IPS DF 6.9 (cell line): ENCODE measurements around the gene ABLIM2.
A peak's percentile ranks its signal among the peaks of the same experiment; 100 is the strongest.

Experiments
- DNase-seq: peaks from one replicate; pipeline ENCODE4 v3.0.0-alpha.2; 2013; ENCODE audit warnings: low read depth, low spot score
- H3K27ac ChIP-seq: one replicate; pipeline ENCODE4 v1.5.1; 2013; ENCODE audit warnings: low read length, control low read depth
- H3K27me3 ChIP-seq: 2 replicates; pipeline ENCODE4 v1.6.1; 2013; ENCODE audit warnings: mild to moderate bottlenecking, low read length; ENCODE audit not compliant: control insufficient read depth, insufficient read depth
- H3K36me3 ChIP-seq: 2 replicates; pipeline ENCODE4 v1.6.1; 2013; ENCODE audit warnings: low read length; ENCODE audit not compliant: control insufficient read depth, insufficient read depth
- H3K4me1 ChIP-seq: 2 replicates; pipeline ENCODE4 v1.6.1; 2013; ENCODE audit warnings: low read length; ENCODE audit not compliant: control insufficient read depth, insufficient read depth
- H3K4me3 ChIP-seq: 2 replicates; pipeline ENCODE4 v1.5.1; 2013; ENCODE audit warnings: mild to moderate bottlenecking, low read length
- H3K9me3 ChIP-seq: 2 replicates; pipeline ENCODE4 v1.6.1; 2013; ENCODE audit warnings: low read length, inconsistent platforms; ENCODE audit not compliant: control insufficient read depth, insufficient read depth
- WGBS: extraction: QIAGEN DNeasy Blood & Tissue Kit; methylation state at CpG from one replicate; pipeline ENCODE4 v1.1.7; 2013; ENCODE audit warnings: mixed read lengths, missing lambda C conversion rate; ENCODE audit not compliant: insufficient read length, insufficient coverage; 5-methylcytosine and 5-hydroxymethylcytosine counted together

The ABLIM2 gene

DNA sequence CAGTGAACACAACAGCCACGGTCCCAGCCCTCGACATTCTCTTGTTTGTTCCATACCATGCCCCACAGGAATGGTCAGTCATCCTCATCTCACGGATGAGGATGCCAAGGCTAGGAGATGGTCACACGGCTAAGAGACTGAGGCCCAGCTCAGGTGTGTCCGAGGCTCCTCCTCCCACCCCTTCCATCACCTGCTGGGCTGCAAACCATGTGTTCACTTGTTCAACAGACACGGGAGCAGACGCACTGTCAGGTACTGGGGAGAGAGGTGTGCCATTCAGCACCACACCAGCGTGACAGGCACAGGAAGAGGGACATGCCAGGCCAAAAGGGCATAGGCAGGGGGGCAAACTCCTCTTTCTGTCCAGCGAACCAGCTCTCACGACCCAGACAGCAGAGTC, 45.9 kb downstream of the ABLIM2 start:
- H3K27ac ChIP-seq, result no peak overlapping the region
- WGBS, result no CpG with 5 or more reads among the region's 10 CpGs
- no peaks in the 10 kb centered on the region for H3K36me3 ChIP-seq
- H3K27me3 ChIP-seq, result no peaks in the 10 kb centered on the region
- peaks cover 11% of the 10 kb centered on the region; the same call in 1 of the 2 replicates for H3K4me1 ChIP-seq
- no peak for DNase-seq
- H3K9me3 ChIP-seq, result no peaks in the 10 kb centered on the region
- H3K4me3 ChIP-seq, result no peak overlapping the region

DNA sequence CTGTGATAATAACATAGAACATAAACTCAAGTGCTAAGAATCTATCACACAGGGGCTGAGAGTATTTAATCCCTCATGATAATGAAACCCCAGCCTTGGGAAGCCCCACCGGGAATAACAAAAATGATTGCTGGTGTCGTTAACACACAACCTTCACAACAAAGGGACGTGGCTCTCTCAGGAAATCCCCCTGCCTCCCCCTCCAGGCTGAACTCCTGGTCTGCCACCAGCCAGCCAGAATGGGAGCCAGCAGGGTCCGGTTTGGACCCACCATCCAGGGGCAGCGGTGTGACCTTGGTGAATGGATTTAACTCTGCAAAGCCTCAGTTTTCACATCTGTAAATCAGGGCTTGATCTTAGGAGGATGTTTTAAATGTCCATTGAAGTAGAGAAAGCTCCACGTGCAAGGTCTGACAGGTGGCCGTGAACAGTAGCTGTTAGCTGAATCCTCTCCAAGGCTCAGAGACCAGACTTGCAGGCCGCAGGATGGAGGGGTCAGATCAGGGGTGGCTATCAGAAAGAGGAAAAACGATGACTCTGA, 46.5 kb downstream of the ABLIM2 start:
- Histone ChIP-seq H3K27ac (no peak overlapping the region), H3K4me1 (peaks cover 11% of the 10 kb centered on the region; the same call in 1 of the 2 replicates), H3K36me3 (no peaks in the 10 kb centered on the region), H3K9me3 (no peaks in the 10 kb centered on the region), H3K4me3 (no peak overlapping the region), H3K27me3 (no peaks in the 10 kb centered on the region)
- DNase-seq, result no peak
- no CpG with 5 or more reads among the region's 9 CpGs for WGBS

DNA sequence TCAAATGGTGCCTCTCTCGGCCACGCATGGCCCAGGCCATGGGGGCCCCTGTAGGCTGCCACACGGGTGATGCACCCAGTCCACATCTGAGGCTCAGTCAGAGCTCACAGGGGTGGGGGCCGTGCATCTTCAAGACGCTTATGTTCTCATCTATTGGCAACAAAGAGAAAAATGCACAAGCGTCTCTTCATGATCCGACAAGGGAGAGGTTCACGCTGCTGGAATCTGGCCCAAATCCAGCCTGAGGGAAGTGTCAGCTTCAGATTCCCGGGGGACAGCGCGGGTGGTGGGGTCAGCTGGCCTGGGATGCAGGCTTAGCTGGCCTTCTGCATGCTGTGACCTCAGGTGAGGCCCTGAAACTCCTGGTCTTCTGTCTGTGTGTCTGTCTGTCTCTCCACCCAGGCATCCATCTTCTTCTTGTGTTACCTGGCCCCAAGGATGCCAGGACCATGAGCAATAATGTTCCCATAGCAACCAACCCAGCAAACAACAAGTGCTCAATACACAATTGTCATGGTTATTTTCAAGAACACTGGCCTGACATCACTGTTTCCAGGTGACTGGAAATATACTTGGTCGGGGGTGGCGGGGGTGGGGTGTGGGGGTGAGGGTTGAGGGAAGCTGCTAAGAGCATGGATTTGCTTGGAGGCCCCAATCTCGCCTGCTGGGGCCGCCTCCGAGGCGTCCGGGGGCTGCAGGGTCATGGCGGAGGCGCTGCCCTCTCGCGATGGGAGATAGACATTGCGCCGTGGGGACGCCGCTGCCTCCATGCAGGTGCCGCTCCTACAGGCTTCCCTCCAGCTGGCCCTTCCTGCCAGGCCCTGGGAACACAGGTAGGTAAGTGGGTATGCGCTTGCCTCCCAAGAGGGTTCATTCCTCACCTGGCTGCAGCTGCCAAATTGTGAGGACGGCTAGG, 48.3 kb downstream of the ABLIM2 start:
- no peak overlapping the region for H3K27ac ChIP-seq
- no CpG with 5 or more reads among the region's 29 CpGs for WGBS
- H3K4me1 ChIP-seq, result peaks cover 11% of the 10 kb centered on the region; the same call in 1 of the 2 replicates
- H3K36me3 ChIP-seq, result no peaks in the 10 kb centered on the region
- H3K9me3 ChIP-seq, result no peaks in the 10 kb centered on the region
- H3K4me3 ChIP-seq, result no peak overlapping the region
- peak; percentile 77 for DNase-seq
- no peaks in the 10 kb centered on the region for H3K27me3 ChIP-seq

DNA sequence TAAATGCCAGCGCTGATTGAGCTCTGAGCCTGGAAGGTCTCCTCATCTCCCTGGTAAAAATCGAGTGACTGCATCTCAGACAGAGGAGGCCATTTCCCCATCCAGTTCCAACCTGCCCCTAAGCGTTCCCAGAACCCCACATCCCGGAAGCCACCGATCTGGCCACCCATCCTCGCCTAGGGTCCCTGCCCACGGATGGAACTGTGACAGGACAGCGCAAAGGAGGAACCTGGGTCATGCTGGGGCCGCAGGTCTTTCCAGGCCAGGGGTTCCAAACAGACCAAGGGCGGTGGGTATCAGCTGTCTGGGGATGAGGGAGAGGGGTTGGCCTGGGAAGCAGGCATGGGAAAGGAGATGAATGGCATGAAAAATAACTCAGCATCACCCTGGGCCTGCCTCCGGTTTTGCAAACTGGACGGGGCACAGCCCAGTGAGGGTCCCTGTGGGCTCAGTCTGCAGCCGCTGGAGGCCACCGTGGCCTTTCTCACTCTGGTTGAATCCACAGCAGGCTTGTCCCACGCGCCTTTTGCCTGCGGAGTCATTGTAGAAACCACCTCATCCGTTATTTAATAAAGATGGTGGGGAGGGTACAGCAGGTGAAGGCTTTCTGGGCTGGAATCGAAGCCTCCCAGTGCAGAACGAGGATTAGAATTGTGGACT, 49.1 kb downstream of the ABLIM2 start:
- Histone ChIP-seq H3K4me1 (peaks cover 12% of the 10 kb centered on the region; the same call in 1 of the 2 replicates), H3K9me3 (no peaks in the 10 kb centered on the region), H3K36me3 (no peaks in the 10 kb centered on the region), H3K27me3 (no peaks in the 10 kb centered on the region), H3K27ac (no peak overlapping the region), H3K4me3 (no peak overlapping the region)
- no CpG with 5 or more reads among the region's 20 CpGs for WGBS
- no peak for DNase-seq

DNA sequence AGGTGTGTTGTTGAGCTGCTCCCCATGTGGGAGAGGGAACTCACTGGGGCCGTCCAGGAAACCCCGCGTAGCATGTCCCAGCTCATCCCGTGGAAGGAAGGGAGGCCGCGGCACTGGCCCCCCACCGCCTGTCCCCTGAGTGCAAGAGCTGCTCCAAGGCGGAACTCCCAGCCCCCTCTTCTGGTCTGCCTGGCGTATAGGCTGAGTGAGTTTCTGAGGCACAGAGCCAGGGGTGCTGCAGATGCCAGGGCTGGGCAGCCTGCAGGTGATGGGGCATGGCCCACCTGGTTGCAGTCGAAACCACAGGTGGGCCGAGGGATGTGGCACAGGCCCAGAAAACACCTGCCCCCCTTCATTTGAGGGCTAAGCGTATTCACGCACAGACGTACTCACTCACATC, 49.6 kb downstream of the ABLIM2 start:
- Histone ChIP-seq H3K4me3 (no peak overlapping the region), H3K27me3 (no peaks in the 10 kb centered on the region), H3K9me3 (no peaks in the 10 kb centered on the region), H3K36me3 (no peaks in the 10 kb centered on the region), H3K27ac (no peak overlapping the region), H3K4me1 (peaks cover 12% of the 10 kb centered on the region; the same call in 1 of the 2 replicates)
- DNase-seq, result no peak
- no CpG with 5 or more reads among the region's 14 CpGs for WGBS

DNA sequence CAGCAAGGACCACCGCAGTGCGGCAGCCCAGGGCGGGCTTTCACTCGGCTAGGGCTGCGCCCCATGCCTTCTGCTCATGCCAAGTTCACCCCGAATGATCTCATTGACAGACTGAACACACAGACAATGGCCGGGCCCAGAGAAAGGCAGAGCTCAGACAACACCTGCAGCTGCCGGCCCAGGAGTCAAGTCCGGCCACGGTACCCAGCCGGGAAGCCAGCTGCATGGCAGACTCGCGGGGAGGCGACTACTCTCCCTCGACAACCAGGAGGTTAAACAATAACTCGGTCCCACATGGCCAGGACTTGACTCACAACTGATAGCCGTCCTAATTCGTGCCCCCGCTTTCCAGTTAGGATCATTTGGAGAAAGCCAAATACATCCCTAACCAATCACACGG, 50.4 kb downstream of the ABLIM2 start:
- no peak for DNase-seq
- Histone ChIP-seq H3K4me1 (peaks cover 12% of the 10 kb centered on the region; the same call in 1 of the 2 replicates), H3K9me3 (no peaks in the 10 kb centered on the region), H3K27ac (no peak overlapping the region), H3K27me3 (no peaks in the 10 kb centered on the region), H3K36me3 (no peaks in the 10 kb centered on the region), H3K4me3 (no peak overlapping the region)
- no CpG with 5 or more reads among the region's 20 CpGs for WGBS

DNA sequence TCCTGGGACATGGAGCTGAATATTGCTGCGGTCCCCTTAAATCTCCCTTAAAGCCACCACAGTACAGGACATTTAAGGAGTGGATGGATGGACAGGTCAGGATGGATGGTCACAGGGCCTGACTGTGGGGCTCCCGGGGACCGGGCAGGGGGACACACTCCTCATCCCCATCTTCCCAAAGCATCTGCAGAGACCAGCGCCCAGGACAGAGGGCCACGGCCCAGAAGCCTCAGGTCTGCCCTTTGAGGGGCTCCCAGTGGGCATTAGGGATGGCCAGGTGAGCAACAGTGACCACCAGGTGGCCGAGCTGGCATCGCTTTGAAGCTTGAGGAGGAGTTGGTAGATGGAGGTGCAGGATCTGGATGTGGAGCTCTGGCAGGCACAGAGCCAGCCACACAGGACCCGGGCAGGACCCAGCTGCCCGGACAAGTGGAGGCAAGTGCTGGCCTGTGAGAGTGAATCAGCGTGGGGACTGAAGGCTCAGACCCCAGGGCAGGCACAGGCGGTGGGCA, 51.4 kb downstream of the ABLIM2 start:
- H3K27ac ChIP-seq, result no peak overlapping the region
- H3K4me1 ChIP-seq, result peaks cover 8% of the 10 kb centered on the region; the same call in 1 of the 2 replicates
- H3K9me3 ChIP-seq, result no peaks in the 10 kb centered on the region
- no peaks in the 10 kb centered on the region for H3K36me3 ChIP-seq
- H3K27me3 ChIP-seq, result no peaks in the 10 kb centered on the region
- DNase-seq, result no peak
- no peak overlapping the region for H3K4me3 ChIP-seq
- no CpG with 5 or more reads among the region's 11 CpGs for WGBS

DNA sequence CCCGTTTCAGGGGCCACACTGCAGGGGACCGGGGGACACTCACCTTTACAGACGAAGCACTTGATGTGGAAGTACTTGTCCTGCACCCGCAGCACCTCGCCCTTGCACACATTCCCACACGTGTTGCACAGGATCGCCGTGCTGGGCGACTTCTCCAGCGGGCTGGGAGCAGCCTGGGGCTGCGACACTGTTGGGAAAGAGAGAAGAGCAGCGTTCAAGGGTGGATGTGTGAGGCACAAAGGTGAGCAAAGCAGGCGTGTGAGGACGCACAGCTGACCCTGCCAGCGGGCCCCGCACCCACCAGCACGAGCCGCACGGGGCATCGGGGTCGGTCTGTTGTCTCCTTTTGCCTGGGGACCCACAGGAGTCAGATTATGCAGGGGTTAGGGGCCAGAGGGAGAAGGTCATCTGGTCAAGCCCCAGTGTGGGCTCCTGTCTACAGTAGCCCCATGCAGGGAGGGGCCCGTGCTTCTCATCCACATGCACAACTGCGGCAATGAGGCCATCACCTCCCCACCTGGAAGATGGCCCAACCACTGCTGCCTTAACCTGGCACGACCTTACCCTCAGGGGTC, 52.1 kb downstream of the ABLIM2 start:
- H3K27ac ChIP-seq, result no peak overlapping the region
- no peaks in the 10 kb centered on the region for H3K27me3 ChIP-seq
- DNase-seq, result no peak
- H3K4me1 ChIP-seq, result peaks cover 8% of the 10 kb centered on the region; the same call in 1 of the 2 replicates
- no peaks in the 10 kb centered on the region for H3K9me3 ChIP-seq
- H3K4me3 ChIP-seq, result no peak overlapping the region
- no CpG with 5 or more reads among the region's 24 CpGs for WGBS
- no peaks in the 10 kb centered on the region for H3K36me3 ChIP-seq

DNA sequence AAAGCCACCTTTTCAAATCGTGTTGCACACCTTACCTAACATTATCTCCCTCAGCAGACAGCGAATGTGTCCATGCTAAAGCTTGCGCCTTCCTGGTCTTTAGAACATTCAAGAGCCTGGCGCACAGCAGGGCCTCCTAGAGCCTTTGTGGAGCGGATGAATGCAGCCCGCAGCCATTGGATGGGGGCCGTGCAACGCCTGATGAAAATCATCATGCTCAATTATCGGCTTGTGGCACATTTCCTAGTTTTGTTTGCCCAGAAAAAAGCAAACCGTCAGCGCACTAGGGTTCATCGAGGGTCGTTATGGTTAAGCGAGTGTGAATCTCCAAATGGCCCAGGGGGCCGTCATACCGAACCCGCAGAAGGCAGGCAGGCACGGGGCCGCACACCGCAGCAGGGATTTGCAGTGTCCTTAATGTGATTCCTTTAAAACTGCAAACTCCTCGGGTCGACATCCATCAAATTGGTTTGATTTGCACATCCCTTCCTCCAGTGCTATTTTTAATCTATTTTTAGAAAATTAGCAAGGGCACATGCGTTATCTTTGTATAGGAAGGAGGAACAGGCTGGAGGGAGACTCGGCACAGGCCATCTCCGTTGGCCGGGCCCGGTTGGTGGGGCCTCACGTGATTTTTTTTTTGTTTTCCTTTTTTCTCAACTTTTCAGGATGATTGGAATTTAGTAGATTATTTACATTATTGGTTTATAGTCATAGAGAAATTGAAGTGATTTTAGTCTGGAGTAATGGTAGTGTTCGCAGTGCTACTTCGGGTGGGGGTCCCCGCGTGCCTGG, 53.1 kb downstream of the ABLIM2 start:
- H3K4me3 ChIP-seq, result no peak overlapping the region
- no CpG with 5 or more reads among the region's 32 CpGs for WGBS
- no peaks in the 10 kb centered on the region for H3K36me3 ChIP-seq
- H3K27ac ChIP-seq, result no peak overlapping the region
- no peak for DNase-seq
- no peaks in the 10 kb centered on the region for H3K27me3 ChIP-seq
- peaks cover 3% of the 10 kb centered on the region; the same call in 1 of the 2 replicates for H3K4me1 ChIP-seq
- H3K9me3 ChIP-seq, result no peaks in the 10 kb centered on the region
